ENCODE data around the gene PTPRN2. TPM values are rescaled to one million over a fixed set of nuclear protein-coding genes. Genes with fewer than 3 reads are reported as not detected.

PTPRN2 gene
- total RNA-seq, 1 donor from 2014 or later: 32.2 TPM

- H3K4me3 Mint-ChIP-seq: no peak overlapping the region
- H3K27me3 Mint-ChIP-seq (ENCODE audit: low read depth): no peaks in the 10 kb centered on the region
- DNase-seq (ENCODE audit: low read depth, low spot score): no peak
- peaks cover 8% of the 10 kb centered on the region for H3K36me3 Mint-ChIP-seq (ENCODE audit: low read depth)
- peaks cover 30% of the 10 kb centered on the region for H3K4me1 Mint-ChIP-seq
- no peaks in the 10 kb centered on the region for H3K9me3 Mint-ChIP-seq
- TF ChIP-seq CTCF (conservative IDR thresholded peaks at IDR 0.05): no peak
- H3K27ac Mint-ChIP-seq (ENCODE audit: unreplicated experiment): no peak overlapping the region
These were observed 1011.8 kb downstream of the PTPRN2 start for GRCh38 chr7:157575777-157576176.

- Mint-ChIP-seq H3K36me3 (ENCODE audit: low read depth) (peaks cover 11% of the 10 kb centered on the region), H3K27me3 (ENCODE audit: low read depth) (no peaks in the 10 kb centered on the region), H3K9me3 (no peaks in the 10 kb centered on the region), H3K4me3 (no peak overlapping the region), H3K4me1 (peaks cover 37% of the 10 kb centered on the region), H3K27ac (ENCODE audit: unreplicated experiment) (peak overlapping the region; percentile 30)
- TF ChIP-seq CTCF (conservative IDR thresholded peaks at IDR 0.05): no peak
- DNase-seq (ENCODE audit: low read depth, low spot score): no peak
These were observed 1012.6 kb downstream of the PTPRN2 start for GRCh38 chr7:157574914-157575586.

DNA sequence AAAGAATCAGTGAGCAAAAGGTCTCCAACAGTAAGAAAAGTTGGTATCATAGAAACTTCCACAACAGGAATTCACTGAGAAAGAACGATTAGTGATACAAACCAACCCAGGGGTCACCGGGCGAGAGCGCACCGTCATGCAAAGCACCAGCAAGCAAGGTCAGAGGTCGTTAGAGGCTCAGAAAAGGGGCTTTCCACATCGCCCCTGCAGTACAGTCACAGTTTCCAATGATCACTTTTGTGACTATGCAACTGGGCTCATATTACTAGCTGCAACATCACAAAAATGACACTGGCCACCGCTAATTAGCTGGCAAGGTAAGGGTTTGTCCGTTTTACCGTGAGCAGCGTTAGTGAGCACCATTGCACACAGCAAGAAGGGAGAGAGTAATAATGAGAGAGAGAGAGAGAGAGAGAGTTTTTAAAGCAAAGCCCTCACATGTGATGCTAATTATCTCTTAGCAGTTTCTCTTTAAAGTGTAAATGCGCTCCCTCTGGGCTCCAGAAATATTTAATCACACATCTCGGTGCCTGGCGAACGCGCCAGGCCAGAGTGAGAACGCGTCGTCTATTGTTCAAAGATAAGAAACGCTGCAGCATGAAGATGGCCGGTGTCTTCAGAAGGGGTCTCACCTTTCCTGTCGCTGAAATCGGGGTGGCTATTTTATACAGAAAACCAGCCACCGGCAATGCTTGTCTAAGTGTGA lies 1013.4 kb downstream of the PTPRN2 start:
- no peak overlapping the region for H3K27ac Mint-ChIP-seq (ENCODE audit: unreplicated experiment)

DNA sequence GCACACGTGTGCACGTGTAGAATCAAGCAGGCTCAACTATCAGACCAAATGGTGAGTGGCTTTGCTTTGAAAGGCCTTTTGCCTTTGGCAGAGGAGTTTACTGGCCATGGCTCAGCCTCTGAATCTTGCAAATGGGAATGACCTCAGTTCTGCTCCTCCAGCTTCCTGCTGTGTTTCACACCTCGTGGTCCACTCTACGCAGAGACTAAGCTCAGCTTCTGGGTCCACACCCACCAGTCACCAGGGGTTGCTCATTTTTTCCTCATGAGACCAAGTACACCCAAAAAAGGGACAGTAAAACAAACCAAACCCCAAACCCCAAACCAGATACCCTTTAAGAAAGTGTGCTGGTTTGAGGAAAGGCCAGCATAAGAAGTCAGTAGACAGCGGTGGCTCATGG lies 1014.4 kb downstream of the PTPRN2 start:
- Mint-ChIP-seq H3K27me3 (ENCODE audit: low read depth) (no peaks in the 10 kb centered on the region), H3K4me1 (peaks cover 55% of the 10 kb centered on the region), H3K9me3 (no peaks in the 10 kb centered on the region), H3K4me3 (no peak overlapping the region), H3K36me3 (ENCODE audit: low read depth) (peaks cover 11% of the 10 kb centered on the region), H3K27ac (ENCODE audit: unreplicated experiment) (no peak overlapping the region)
- no peak for TF ChIP-seq CTCF (conservative IDR thresholded peaks at IDR 0.05)
- no peak for DNase-seq (ENCODE audit: low read depth, low spot score)

More for the DNA sequence above, 1013.4 kb downstream of the PTPRN2 start:
- Mint-ChIP-seq H3K27me3 (ENCODE audit: low read depth) (no peaks in the 10 kb centered on the region), H3K9me3 (no peaks in the 10 kb centered on the region), H3K4me1 (peaks cover 45% of the 10 kb centered on the region), H3K4me3 (no peak overlapping the region), H3K36me3 (ENCODE audit: low read depth) (peaks cover 11% of the 10 kb centered on the region)
- no peak for TF ChIP-seq CTCF (conservative IDR thresholded peaks at IDR 0.05)
- no peak for DNase-seq (ENCODE audit: low read depth, low spot score)

DNA sequence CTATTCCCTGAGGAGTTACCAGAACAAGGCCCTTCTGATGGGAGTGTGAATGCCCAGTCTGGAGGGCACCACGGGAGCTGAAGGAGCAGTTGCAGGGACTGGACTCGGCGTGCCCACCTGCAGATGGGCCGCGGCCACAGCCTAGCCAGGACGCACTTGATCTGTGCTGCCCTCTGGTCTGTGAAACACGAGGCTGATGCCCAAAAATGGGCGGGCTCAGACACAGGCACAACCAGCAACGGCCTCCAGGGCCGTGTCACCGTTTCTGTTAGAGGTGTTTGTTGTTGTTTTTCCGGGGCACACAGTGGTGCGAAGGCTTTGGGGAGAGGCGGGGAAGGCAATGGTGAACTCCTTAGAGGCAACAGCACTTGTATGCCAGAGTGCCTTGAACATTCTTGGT lies 1015.0 kb downstream of the PTPRN2 start:
- Mint-ChIP-seq H3K36me3 (ENCODE audit: low read depth) (peaks cover 13% of the 10 kb centered on the region), H3K27me3 (ENCODE audit: low read depth) (no peaks in the 10 kb centered on the region), H3K4me3 (no peak overlapping the region), H3K4me1 (peaks cover 61% of the 10 kb centered on the region), H3K27ac (ENCODE audit: unreplicated experiment) (peak overlapping the region; percentile 14), H3K9me3 (no peaks in the 10 kb centered on the region)
- no peak for TF ChIP-seq CTCF (conservative IDR thresholded peaks at IDR 0.05)
- DNase-seq (ENCODE audit: low read depth, low spot score): no peak
